HCT116 (cell line): ENCODE data around the gene EIF2D. TPM values are rescaled to one million over a fixed set of nuclear protein-coding genes. Genes with fewer than 3 reads are reported as not detected.

Source experiments
- ATAC-seq: fragments of 200-7000 bp; cut with Tn5 transposase; 2 replicates; pipeline ENCODE4 v1.9.1; 2020; ENCODE audit warnings: mild to moderate bottlenecking, moderate library complexity
- BruUV-seq: library from RNA; stranded (reverse); fragments of 400-500 nt; replicated peaks from 2 replicates; lab custom pipeline; 2021; lab: Mats Ljungman, UMichigan
- CTCF ChIA-PET: fragments of 300-600 bp; sonication (Branson Sonifier 250); formaldehyde crosslinking; loops from one replicate; lab custom pipeline; 2021; ENCODE audit warnings: antibody characterized with exemption; lab: Charles Lee
- POLR2A ChIA-PET: fragments of 300-600, 350-600 bp; sonication (Branson Sonifier 250); formaldehyde crosslinking; loops from one replicate; lab custom pipeline; 2021; ENCODE audit warnings: antibody characterized with exemption; lab: Charles Lee
- RAD21 ChIA-PET, 2 experiments: fragments of 300-600 bp; sonication (Branson Sonifier 250); formaldehyde crosslinking; loops; one replicate each; lab custom pipeline; 2023; ENCODE audit warnings: low total read pairs in 2 of 2; ENCODE audit not compliant: uncharacterized antibody in 2 of 2, unreplicated experiment in 2 of 2, low non-redundant PET in 1 of 2; lab: Charles Lee
- DNase-seq: peaks from one replicate; pipeline ENCODE4 v3.0.0-alpha.2; 2010; ENCODE audit warnings: low read depth, low spot score
- H2AFZ ChIP-seq: fragments of 200-600 bp; shearing (Covaris generic), sonication (generic); 2 replicates; pipeline ENCODE4 v1.6.1; 2017; ENCODE audit warnings: low read depth, mixed run types, mixed read lengths, antibody characterized with exemption, low read length; ENCODE audit not compliant: poor library complexity, severe bottlenecking
- H3K27ac ChIP-seq: 2 replicates; pipeline ENCODE4 v1.5.1; 2012; ENCODE audit warnings: low read depth, low read length
- H3K27me3 ChIP-seq: fragments of 200-600 bp; sonication (generic); 2 replicates; pipeline ENCODE4 v1.6.1; 2016; ENCODE audit warnings: mixed run types, low read length, mixed read lengths; ENCODE audit not compliant: insufficient read depth
- H3K36me3 ChIP-seq, 2 experiments: fragments of 200-500 bp in 1 of 2; fragments of 200-600 bp in 1 of 2; sonication (Bioruptor generic) in 1 of 2; sonication (generic) in 1 of 2; 2 replicates each; pipeline versions ENCODE4 v1.5.1 to v1.6.1; 2014 to 2016; ENCODE audit warnings: low read length in 2 of 2, inconsistent platforms in 1 of 2, mixed read lengths in 1 of 2, mixed run types in 1 of 2; ENCODE audit not compliant: insufficient read depth in 2 of 2, control insufficient read depth in 1 of 2
- H3K4me1 ChIP-seq, 2 experiments: fragments of 200-600 bp in 1 of 2; sonication (generic) in 1 of 2; 2 replicates each; pipeline versions ENCODE4 v1.5.1 to v1.6.1; 2012 to 2017; ENCODE audit warnings: low read length in 2 of 2, inconsistent platforms in 1 of 2, mild to moderate bottlenecking in 1 of 2, mixed read lengths in 1 of 2, mixed run types in 1 of 2, moderate library complexity in 1 of 2; ENCODE audit not compliant: insufficient read depth in 2 of 2, control insufficient read depth in 1 of 2
- H3K4me2 ChIP-seq: fragments of 200-600 bp; sonication (generic); 2 replicates; pipeline ENCODE4 v1.6.1; 2017; ENCODE audit warnings: mixed run types, low read length, mixed read lengths
- H3K4me3 ChIP-seq, 2 experiments: fragments of 200-600 bp in 1 of 2; sonication (generic) in 1 of 2; replicated peaks in 1 of 2; 2 replicates each; pipeline ENCODE4 v1.5.1; 2011 to 2016; ENCODE audit warnings: low read length in 2 of 2, control low read depth in 1 of 2, low read depth in 1 of 2, mild to moderate bottlenecking in 1 of 2, mixed read lengths in 1 of 2, mixed run types in 1 of 2
- H3K79me2 ChIP-seq: fragments of 200-600 bp; sonication (generic); 2 replicates; pipeline ENCODE4 v1.6.1; 2017; ENCODE audit warnings: mild to moderate bottlenecking, mixed run types, low read length, moderate library complexity, mixed read lengths; ENCODE audit not compliant: insufficient read depth
- H3K9ac ChIP-seq: fragments of 200-600 bp; sonication (generic); 2 replicates; pipeline ENCODE4 v1.6.1; 2016; ENCODE audit warnings: low read length, mixed read lengths
- H3K9me2 ChIP-seq: fragments of 200-600 bp; sonication (generic), shearing (Covaris generic); 2 replicates; pipeline ENCODE4 v1.6.1; 2017; ENCODE audit warnings: mixed run types, mild to moderate bottlenecking, moderate library complexity; ENCODE audit not compliant: insufficient read depth
- H3K9me3 ChIP-seq, 2 experiments: fragments of 200-500 bp in 1 of 2; fragments of 200-600 bp in 1 of 2; sonication (Bioruptor generic) in 1 of 2; sonication (generic) in 1 of 2; 2 replicates each; pipeline ENCODE4 v1.6.1; 2014 to 2017; ENCODE audit warnings: low read length in 2 of 2, mixed read lengths in 2 of 2, inconsistent platforms in 1 of 2, low read depth in 1 of 2, mild to moderate bottlenecking in 1 of 2, mixed run types in 1 of 2, moderate library complexity in 1 of 2; ENCODE audit not compliant: control insufficient read depth in 1 of 2, insufficient read depth in 1 of 2
- H4K20me1 ChIP-seq: fragments of 200-600 bp; sonication (generic), shearing (Covaris generic); 2 replicates; pipeline ENCODE4 v1.6.1; 2017; ENCODE audit warnings: mixed run types, mild to moderate bottlenecking, moderate library complexity; ENCODE audit not compliant: insufficient read depth
- CBX3 ChIP-seq: IDR thresholded peaks from 2 replicates; pipeline ENCODE4 v1.6.1; 2012; ENCODE audit warnings: low read depth
- EGR1 ChIP-seq: IDR thresholded peaks from 2 replicates; pipeline ENCODE4 v1.6.1; 2012; ENCODE audit warnings: low read depth
- ELF1 ChIP-seq: IDR thresholded peaks from 2 replicates; pipeline ENCODE4 v1.6.1; 2012; ENCODE audit warnings: low read depth, borderline replicate concordance
- EZH2phosphoT487 ChIP-seq: fragments of 200-600 bp; IDR thresholded peaks from 2 replicates; pipeline ENCODE4 v1.6.1; 2018; ENCODE audit warnings: antibody characterized with exemption, borderline replicate concordance
- FOSL1 ChIP-seq: IDR thresholded peaks from 2 replicates; pipeline ENCODE4 v1.6.1; 2012; ENCODE audit warnings: low read depth
- RAD21 ChIP-seq: IDR thresholded peaks from 2 replicates; pipeline ENCODE4 v1.6.1; 2012; ENCODE audit warnings: low read depth, mild to moderate bottlenecking
- TCF7L2 ChIP-seq: IDR thresholded peaks from 2 replicates; pipeline ENCODE4 v1.7.0; 2011; ENCODE audit warnings: borderline replicate concordance, inconsistent platforms; ENCODE audit not compliant: insufficient read depth, insufficient read length; ENCODE audit errors: extremely low read depth
- ZBTB33 ChIP-seq: IDR thresholded peaks from 2 replicates; pipeline ENCODE4 v1.6.1; 2011; ENCODE audit warnings: mild to moderate bottlenecking, low read length, moderate library complexity; ENCODE audit not compliant: insufficient replicate concordance; ENCODE audit errors: extremely low read depth
- intact Hi-C: fragments of 100-400 bp; cut with micrococcal nuclease; formaldehyde crosslinking; loops from 2 replicates; pipeline ENCODE4 v1.10.0; 2022
- total RNA-seq: library from RNA; stranded (reverse); gene quantifications from one replicate; pipeline ENCODE4 v1.2.1, GENCODE V29; 2021; ENCODE audit not compliant: unreplicated experiment

The EIF2D gene
- total RNA-seq, 1 experiment from 2014 or later: 54.8 TPM

- H3K9me3 ChIP-seq: no peaks in the 10 kb centered on the region
- POLR2A ChIA-PET: no interaction called here
- no peak overlapping the region for H3K9ac ChIP-seq
- H3K36me3 ChIP-seq: no peaks in the 10 kb centered on the region
- H3K79me2 ChIP-seq: no peaks in the 10 kb centered on the region
- no TSS peak for BruUV-seq
- H3K4me2 ChIP-seq: no peak overlapping the region
- H3K9me2 ChIP-seq: no peaks in the 10 kb centered on the region
- no peaks in the 10 kb centered on the region for H3K4me1 ChIP-seq
- DNase-seq (no peak), ATAC-seq (no peak)
- H3K27ac ChIP-seq: no peak overlapping the region
- intact Hi-C loops: no loop called here
- H3K27me3 ChIP-seq: no peaks in the 10 kb centered on the region
- CTCF ChIA-PET: no interaction called here
- no peaks in the 10 kb centered on the region for H4K20me1 ChIP-seq
- RAD21 ChIA-PET: no interaction called here
- no peak for TF ChIP-seq EGR1
- H3K4me3 ChIP-seq: no peak overlapping the region
- no peak overlapping the region for H2AFZ ChIP-seq
Observed at GRCh38 chr1:206568256-206568655, 44.0 kb downstream of the EIF2D start.

- H2AFZ ChIP-seq: no peak overlapping the region
- no TSS peak for BruUV-seq
- no peak for ATAC-seq
- H3K9me3 ChIP-seq: no peaks in the 10 kb centered on the region
- H3K4me1 ChIP-seq: no peaks in the 10 kb centered on the region
- H3K27ac ChIP-seq: no peak overlapping the region
- POLR2A ChIA-PET: no interaction called here
- RAD21 ChIA-PET: no interaction called here
- no peak overlapping the region for H3K4me2 ChIP-seq
- no peaks in the 10 kb centered on the region for H3K79me2 ChIP-seq
- CTCF ChIA-PET: no interaction called here
- H3K36me3 ChIP-seq: no peaks in the 10 kb centered on the region
- intact Hi-C loops: no loop called here
- no peak overlapping the region for H3K4me3 ChIP-seq
- H3K9me2 ChIP-seq: no peaks in the 10 kb centered on the region
- no peak overlapping the region for H3K9ac ChIP-seq
- no peaks in the 10 kb centered on the region for H4K20me1 ChIP-seq
- TF ChIP-seq ZBTB33 (no peak), EZH2phosphoT487 (no peak), TCF7L2 (no peak), EGR1 (no peak), ELF1 (no peak), FOSL1 (no peak), CBX3 (no peak), RAD21 (no peak)
- TF ChIP-seq, all 23 proteins: peak for 0
- H3K27me3 ChIP-seq: no peaks in the 10 kb centered on the region
- DNase-seq: no peak
Observed at GRCh38 chr1:206566999-206567398, 45.3 kb downstream of the EIF2D start.
